GM21360 (cell line): ENCODE results near the gene MACROH2A2.
"Not testable (repeated sequence)": the region's sequence is repeated elsewhere in the genome, so short reads cannot be mapped to it uniquely, and the experiment has no call there.

Experiments
- ATAC-seq: cut with Tn5 transposase; IDR thresholded peaks from one replicate; pipeline ENCODE4 v1.9.1; 2021; ENCODE audit warnings: mild to moderate bottlenecking, moderate library complexity; ENCODE audit not compliant: unreplicated experiment

Gene MACROH2A2

DNA sequence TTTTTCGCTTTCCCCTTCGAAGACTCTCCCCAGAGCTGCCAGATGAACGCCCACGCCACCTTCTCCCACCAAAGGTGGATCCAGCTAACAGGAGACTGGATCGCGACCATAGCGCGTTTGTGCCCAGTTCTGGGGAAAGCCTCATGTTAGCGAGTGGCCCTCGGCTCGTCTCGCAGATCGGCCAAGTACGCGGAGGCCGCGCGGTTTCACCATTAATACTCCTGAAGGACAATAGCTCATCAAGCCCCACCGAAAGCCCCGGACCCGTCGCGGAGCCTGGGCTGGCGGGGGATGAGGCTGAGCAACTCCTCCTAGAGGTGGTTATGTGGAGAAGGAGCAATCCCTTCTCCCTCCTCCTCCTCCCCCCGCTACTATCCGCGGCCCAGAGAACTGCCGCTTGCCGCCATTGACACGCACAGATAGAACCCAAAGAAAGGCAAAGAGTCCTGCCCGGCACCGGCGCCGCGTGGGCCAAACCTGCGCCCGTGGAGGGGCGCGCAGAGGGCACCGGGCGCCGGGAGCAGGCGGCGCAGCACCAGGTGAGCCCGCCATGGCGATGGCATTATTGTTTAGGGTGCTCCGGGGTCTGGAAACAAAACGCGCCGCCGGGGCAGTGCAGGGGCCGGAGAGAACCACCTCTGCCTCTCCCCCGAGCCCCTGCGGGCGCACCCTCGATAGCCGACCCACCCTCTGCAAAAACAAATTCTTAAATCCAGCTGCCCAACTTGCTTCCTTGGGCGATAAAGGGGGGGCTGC, at the start of gene MACROH2A2:
Gene MACROH2A2, plus strand, starts transcription at position 385 of the 756 bp plus-strand sequence. CDS start 22,813 bp downstream, outside the sequence.
- ATAC-seq, result no peak

DNA sequence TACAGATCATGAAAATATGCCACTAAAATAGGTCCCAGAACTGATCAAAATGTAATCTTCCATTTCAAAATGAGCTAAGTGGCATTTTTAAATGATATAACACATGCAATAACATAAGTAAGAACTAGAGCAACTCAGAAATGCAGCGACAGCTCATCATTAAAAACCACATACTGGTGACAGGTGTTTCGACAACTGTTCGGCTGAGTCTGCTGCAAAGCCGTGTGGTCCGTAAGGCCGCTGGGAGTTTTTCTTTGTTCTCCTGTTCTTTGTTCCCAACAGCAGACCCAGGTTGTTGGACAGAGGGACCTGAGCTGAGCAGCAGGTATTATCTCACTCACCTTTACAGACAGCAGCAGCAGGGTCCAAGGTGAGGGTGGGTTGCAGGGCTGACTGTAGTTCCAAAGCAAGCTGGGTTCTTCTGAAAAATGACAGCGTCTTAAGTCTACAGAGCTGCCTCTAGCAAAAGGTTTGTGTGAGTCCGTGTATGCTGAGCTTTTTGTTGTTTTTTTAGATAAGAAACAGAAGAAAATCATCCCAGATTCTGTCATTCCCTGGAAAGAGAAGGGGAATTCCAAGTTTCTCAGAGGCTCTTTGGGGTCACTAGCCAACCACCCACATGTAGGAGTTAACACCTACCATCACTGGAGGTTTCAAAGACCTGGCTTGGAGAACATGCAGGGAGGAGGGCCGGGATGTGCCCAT, 45.4 kb upstream of the MACROH2A2 start:
- ATAC-seq, result no peak

DNA sequence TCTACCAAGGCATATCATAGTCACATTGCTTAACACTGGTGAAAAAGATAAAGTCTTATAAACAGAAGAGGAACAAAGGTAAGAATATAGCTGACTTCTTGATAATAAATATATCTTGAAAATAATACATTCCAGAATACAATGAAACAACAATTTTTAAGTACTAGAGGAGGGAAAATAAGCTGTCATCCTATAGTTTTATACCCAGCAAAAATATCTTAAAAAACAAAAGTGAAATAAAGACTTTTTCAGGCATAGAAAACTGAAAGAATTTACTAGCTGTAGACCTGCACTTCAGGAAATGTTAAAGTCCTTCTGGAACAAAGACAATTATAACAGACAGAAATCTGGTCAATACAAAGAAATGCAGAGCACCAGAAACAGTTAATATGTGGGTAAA, 21.4 kb upstream of the MACROH2A2 start:
- no peak for ATAC-seq

- ATAC-seq, result no peak
Measured at GRCh38 chr10:70032667-70033289, 19.9 kb upstream of the MACROH2A2 start.

DNA sequence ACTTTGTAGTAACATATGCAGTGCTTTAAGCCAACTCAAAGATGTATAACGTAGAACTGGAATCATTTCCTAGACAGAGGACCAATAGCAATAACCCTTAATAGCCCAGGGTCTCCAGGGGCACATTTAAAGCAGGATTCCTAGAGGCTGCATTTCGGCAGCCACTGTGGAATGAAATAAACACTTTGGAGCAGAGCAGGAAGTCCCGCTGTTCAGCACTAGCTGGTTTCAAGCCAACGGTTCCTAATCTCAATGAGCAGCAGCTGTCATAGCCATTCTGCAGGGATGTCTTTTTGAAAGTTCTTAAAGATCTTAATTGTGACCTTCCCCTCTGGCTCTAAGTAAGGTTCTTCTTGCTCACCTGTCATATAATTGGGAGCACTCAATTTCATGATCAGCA, 18.4 kb upstream of the MACROH2A2 start:
- ATAC-seq, result no peak

DNA sequence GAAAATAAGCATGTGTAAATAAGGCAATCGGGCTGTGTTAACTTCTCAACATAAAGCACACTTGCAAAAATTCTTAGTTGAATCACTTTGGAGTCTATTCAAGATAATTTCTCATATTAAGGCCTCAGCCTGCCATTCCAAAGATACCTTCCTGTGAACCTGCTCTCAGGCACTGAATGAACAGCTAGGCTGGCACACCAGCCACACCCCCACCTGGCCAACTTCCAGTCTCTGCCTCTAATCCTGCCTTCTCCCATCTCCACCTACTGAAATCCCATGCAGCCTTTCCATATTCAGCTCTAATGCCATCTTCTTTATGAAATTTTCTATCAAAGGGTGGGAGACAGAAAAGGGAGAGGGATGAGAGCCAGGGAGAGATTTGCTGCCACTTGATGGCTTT, 17.1 kb upstream of the MACROH2A2 start:
- no peak for ATAC-seq

DNA sequence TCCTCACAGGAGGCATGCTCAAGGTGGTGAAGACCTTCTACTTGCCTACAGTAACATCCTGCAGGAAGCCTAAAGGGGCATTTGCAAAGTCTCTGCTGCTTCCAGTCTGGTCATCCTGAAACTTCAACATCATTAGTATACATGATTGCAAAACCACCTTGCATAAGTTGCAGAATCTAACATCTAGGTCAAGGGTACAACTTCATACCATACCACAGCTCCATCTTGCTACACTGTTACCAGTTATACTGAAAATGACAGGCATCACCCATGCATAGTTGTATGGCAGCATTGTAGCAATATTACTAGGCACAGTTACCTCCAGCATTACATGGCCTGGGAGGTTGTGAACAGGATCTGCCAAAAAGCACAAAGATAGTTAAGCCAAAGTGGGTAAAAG, 13.7 kb upstream of the MACROH2A2 start:
- ATAC-seq, result no peak

DNA sequence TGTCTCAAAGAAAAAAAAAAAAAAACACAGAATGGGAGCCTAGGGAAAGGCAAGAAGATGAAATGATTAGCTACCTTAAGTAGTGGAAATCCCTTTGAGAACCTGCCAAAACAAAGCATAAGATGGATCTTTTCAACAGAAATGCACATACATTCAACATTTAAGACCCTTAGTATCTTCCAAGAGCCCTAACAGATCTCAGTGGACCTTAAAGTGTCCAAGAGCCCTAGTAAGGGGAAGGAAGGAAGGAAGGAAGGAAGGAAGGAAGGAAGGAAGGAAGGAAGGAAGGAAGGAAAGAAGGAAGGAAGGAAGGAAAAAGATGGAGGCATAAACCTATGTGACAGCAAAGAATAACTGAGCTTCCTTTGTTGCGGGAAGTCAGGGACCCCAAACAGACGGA, 11.6 kb upstream of the MACROH2A2 start:
- no peak for ATAC-seq

DNA sequence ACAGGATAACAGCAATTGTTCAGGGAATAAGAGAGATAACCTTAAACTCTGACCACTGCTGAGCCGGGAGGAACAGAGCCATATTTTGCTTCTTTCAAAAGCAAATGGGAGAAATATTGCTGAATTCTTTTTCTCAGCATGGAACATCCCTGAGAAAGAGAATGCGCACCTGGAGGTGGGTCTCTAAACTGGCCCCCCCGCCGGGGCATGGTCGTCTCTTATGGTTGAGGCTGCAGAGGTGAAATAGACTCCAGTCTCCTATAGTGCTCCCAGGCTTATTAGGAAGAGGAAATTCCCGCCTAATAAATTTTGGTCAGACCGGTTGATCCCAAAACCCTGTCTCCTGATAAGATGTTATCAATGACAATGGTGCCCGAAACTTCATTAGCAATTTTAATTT, 10.9 kb upstream of the MACROH2A2 start:
- not testable (repeated sequence) for ATAC-seq

GRCh38 chr10:70047066-70047465, 5.6 kb upstream of the MACROH2A2 start:
- ATAC-seq, result not testable (repeated sequence)

GRCh38 chr10:70048030-70048723, 4.5 kb upstream of the MACROH2A2 start:
- ATAC-seq, result no peak

DNA sequence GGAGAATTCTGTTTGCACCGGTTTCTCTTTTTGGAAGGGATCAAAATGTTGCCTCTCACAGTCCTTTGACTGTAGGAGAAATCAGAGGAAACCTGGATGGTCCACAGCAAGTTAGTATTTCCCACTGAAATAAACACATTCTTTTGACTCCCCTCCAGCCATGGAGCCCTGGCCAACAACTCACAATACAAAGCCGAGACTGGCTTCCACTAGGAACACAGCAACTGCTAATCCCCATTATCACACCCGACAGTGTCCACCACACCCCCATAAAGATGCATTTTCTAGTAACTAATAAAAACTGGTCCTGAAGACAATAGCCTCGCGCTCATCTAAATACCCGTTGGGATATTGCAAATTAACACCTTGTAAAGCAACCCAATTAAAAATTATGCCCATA, 798 bp upstream of the MACROH2A2 start:
- ATAC-seq, result no peak

GRCh38 chr10:70053218-70053840, 683 bp downstream of the MACROH2A2 start:
- ATAC-seq, result no peak

DNA sequence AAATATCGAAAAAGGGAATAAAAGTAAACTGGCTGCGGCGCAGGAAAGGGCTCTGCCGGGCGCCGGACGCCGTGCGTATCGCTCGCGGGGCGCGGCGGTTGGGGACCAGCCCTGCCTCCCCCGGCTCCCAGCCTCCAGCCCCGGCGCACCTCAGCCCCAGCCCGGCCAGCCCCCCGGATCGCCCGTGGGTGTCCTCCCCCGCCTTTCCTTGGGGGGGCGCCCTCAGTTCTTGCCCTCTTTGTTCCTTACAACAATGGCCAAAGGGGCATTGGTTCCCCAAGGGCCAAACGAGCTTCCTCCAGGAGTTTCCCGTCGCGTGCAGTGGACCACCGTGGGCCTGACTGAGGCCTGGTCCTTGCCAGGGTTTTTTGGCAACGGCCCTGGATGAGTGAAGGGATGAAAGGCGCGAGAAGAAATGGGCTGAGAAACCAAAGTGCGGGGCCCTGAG, 1.2 kb downstream of the MACROH2A2 start:
- no peak for ATAC-seq

GRCh38 chr10:70054902-70055301, 2.3 kb downstream of the MACROH2A2 start:
- no peak for ATAC-seq

DNA sequence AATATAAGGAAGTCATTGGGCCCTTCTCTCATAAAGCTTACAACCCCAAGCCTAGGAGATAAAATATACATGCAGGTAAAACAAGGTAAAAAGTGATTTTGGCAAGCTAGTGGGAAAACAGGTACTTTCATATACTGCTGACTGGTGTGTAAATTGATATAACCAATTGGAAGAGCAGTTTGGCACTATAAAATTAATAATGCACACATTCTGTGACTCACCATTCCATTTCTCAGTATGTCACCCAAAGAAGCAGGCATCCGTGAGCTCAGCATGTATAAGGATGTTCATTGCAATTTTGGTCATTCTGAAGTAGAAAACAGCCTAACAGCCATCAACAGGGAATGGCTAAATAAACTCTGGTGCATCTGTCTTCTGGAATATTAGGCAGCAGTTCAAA, 2.9 kb downstream of the MACROH2A2 start:
- no peak for ATAC-seq

GRCh38 chr10:70057306-70057705, 4.7 kb downstream of the MACROH2A2 start:
- no peak for ATAC-seq

DNA sequence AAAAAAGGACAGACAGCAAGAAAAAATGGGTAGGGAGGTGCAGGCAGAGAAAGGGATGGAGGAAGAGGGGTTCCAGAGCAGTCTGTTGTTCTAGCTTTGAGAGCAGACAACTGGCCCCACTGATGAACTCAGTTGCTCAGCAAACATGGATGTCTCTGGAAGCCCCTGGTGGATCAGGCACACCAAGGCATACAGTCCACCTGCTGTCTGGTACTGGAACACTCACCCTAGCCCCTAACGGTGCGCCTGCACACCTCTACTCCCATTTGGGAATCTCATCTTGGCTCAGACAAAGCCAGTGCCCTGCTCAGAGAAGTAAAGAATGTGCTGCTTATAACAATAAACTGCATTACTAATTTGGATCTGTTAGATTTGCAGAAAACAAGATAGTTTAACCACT, 7.7 kb downstream of the MACROH2A2 start:
- ATAC-seq, result no peak

DNA sequence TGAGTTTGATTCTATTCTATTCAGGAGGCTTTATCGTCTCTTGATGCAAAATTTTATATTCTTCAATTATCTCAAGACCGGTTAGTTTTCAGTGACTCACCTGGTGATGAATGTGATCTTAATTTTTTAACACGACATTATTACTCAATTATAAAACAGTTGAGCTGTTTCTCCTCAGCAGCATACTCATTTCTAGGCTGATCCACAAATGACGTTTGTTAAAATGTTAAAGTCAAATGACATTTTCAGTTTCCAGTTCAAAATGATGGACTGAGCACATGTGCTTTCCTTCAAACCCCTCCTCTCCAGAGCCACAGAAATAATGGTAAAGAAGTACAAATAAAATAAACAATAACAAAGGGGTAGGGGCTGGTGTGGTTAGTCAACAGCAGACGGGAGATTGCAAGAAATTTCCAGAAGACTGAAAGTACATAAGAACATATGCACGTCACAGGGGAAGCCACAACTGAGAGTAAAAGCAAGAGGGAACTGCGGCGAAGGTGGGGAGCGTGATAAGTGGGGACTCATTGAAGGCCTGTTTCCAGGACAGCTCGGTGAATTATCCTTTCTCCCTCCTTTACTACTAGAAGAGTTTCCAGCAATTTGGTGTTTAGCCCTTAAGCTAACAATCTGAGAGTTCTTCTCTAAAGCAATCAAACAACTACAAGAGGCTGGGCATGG, 10.9 kb downstream of the MACROH2A2 start:
- no peak for ATAC-seq

DNA sequence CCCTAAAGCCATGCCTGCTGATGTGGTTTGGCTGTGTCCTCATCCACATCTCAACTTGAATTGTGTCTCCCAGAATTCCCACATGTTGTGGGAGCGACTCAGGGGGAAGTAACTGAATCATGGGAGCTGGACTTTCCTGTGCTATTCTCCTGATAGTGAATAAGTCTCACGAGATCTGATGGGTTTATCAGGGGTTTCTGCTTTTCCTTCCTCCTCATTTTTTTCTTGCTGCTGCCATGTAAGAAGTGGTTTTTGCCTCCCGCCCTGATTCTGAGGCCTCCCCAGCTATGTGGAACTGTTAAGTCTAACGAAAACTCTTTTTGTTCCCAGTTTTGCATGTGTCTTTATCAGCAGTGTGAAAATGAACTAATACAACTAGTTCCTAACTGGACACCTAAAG, 11.8 kb downstream of the MACROH2A2 start:
- no peak for ATAC-seq
